Measurements from ENCODE around the gene LAMA2.

DNA sequence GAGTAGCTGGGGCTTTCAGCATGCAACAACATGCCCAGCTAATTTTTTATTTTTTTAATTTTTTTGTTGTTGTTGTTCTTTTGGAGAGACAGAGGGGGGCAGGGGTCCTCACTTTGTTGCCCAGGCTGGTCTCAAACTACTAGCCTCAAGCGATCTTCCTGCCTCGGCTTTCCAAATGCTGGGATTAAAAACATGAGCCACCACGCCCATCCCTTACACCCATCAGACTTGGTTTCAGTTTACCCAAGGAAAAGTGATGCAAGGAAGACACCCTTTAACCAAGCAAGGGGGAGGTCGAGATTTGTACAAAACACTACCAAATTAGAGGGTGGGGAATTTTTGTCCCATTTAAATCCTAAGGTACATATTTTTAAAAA, 616.9 kb downstream of the LAMA2 start:
- no peak for TF ChIP-seq POLR2A (IDR thresholded peaks at IDR 0.05; ENCODE audit: low read length)
- TF ChIP-seq GATA1 (IDR thresholded peaks at IDR 0.05; ENCODE audit: low read depth, low read length): no peak

Data from erythroblast (primary cell).